ENCODE measurements around the gene ECHS1.

ECHS1 gene

DNA sequence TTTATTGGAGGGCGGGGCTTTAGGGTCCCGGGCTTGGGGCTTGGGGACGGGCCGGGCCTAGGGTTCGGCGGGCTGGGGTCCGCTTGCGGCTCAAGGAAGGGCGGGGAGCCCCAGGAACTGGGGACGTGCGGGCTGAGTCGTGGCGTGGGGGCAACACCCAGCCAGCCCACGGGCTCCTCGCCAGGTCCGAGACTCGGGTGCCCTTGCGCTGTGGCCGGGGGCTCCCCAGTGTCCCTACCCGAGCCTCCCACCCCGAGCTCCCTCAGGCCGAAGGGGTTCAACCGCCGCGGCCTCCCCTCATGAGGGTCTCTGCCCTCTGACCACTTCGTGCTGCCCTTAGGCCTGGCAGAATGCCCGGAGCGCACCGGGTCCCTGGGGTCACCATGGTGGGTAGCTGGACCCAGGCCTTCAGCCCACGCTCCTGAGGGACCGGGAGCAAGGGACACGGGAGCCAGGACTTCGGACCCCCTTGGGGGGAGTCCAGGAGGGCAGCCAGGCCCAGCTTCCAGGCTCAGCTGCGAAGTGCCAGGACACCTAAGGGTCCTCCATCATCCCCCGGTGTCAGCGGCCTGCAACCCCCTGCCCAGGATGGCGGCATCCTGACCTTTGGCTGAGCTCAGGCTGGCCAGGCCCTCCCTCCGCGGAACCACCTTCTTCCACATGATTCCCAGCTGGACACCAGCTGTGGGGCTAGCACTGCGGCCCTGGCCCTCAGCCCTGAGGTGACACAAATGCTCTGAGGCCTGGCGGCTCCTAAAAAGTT, 14.8 kb downstream of the ECHS1 start:
- DNase-seq (no peak), ATAC-seq (no peak)

DNA sequence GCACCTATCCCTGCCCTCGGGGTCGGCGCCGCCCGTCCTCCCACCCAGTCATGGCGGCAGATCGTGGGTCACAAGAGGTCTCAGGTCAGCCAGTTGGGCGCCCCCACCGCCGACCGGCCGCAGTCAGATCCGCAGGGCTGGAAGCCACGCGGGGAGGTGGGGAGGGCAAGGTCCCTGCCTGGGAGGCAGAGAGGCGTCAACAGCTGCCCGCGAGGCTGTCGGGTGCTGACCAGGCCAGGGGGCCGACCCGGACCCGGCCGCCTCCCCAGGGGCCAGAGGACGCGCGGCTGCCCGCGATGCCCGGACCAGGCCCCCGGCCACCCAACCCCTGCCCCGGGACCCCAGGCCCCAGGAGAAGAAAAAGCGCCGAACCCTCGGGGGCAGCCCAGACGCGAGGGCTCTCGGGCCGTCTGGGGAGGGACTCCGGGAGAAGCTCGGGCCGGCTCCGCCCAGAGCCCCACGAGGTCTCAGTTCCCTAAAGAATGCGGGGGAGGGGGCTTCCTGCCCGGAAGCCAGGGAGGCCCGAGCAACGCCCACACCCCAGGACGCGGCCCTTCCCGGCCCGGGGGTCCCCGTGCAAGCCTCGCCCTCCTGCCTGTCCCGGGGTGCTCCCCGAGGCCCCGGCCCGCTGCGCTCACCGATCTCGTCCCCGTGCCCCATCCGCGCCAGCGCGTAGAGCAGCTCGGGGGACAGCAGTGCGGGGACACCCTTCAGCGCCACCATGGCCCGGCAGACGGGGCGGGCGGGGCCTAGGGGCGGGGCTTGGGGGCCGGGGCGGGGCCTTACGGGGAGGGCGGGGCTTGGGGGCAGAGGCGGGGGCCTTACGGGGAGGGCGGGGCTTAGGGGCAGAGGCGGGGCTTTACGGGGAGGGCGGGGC, 15.6 kb downstream of the ECHS1 start, which contains the start of gene FUOM:
Gene FUOM, minus strand, starts transcription at position 735 of the 877 bp plus-strand sequence. Its CDS starts 12 bp downstream, at position 723.
- ATAC-seq (peak; percentile 85), DNase-seq (peak; percentile 81)

DNA sequence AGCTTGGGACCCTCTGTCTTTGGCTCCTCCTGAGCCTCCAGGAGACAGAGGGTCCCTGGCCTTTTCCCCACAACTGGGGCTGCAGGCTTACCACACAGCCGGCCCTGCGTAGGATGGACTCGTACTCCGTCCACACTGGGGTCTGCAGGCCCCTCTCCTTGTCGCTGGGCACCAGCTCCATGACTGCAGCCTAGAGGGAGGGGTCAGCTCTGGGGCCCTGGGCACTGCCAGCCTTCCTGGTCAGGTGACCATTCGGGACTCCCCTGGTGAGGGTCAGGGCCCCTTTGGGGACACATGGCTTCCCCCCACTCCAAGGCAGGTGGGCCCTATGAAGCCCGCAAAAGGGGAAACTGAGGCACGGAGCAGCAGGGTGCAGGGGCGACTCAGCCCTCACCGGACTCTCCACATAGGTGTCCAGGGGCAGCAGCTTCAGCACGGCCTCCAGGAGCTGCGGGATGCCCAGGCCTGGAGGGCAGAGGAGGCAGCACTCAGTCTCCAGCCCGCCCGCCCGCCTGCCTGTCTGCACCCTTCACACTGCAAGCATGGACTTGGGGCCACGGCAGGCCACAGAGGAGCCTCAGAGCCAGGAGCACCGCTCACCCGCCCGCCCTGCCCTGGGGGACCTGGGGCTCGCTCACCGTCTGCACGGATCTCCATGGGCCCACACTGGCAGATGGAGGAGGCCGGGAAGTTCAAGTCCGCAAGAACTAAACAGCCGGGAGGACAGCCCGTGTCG, 16.4 kb downstream of the ECHS1 start:
- DNase-seq (no peak), ATAC-seq (no peak)

DNA sequence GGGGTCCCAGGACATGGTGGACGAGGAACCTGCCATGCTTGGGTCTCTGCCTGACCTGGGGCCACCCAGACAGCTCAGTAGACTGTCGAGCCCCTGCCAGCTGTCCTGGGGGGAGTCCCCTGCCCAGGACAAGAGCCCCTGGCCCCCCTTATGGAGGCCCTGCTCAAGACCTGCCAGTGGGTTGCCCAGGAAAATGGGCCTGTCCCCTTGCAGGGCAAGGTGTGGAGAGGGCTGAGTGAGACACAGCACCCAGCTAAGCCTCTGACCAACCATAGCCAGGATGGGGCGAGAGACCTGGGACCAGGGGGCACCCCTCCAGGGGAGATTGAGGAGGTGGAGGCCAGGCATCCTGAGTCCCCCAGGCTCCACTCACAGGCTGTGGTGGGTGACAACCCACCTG, 17.2 kb downstream of the ECHS1 start:
- no peak for ATAC-seq
- no peak for DNase-seq

DNA sequence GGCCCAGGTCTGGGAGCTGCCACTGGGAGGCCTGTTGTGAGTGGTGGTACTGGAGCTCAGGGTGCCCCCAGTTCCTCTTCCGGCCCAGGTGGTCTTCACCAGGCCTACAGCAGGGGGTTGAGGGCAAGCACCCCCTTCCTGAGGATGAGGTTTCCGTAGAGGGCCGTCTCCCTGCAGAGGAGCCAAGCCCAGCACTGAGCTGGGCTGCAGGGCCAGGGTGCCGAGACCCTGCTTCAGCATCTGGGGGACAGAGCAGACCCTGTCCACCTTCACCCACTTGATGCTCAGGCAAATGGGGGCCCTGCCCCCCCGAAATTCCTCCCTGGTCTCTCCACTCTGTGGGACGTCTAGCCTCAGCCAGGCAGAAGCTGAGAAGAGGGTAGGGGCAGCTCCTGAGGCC, 17.9 kb downstream of the ECHS1 start:
- DNase-seq, result no peak
- ATAC-seq, result no peak

DNA sequence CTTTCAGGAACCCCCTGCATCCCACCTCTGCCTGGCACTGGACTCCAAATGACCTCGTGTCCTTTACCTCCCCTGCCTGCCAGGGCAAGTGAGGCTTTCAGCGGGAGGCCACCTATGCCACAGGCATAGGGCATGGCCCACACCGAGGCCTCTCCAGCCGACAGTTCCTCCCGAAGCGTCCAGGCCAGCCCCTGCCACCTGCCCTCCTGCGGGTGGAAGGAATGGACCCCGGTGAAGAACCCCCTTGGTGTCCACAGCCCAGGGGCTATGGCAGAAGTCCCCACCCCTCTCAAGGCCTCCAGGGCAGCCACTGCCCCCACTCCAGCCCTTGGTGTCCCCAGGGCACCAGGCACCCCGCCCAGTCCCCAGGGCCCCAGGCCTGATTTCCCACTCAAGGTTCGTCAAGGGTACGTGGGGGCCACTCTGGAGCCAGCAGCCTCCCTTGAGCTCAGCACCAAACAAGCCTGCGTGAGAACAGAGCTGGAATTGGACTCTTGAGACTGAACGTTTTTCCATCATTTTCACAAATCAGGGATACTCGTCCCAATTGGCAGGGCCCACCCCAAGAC, 18.4 kb downstream of the ECHS1 start:
- ATAC-seq (no peak), DNase-seq (no peak)

DNA sequence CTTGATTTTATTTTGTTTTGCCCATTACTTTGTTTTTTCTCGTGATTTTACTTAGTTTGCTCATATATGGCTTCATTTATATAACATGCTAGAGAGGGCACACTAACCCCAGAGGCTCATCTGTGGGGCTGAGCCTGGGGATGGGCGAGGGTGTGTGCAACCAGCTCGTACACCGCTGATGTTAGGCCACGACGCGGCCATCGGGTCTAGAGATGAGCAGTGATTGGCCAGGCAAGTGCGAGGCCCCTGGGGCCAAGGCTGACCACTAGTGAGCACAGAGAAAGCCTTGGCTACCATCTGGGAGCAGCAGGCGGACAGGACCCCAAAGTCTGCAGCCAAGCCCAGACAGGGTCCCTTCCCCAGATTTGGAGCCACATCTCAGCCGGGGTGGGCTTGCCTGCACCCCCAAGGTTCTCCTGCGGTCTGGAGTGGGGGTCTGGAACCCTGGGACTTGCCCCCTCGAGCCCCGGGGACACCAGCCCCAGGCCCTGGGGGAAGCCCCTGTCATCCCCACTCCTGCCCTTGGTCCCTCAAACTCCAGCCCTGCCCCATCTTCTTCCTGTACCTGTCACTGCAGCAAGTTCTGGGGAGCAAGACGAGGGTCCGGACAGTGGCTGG, 19.1 kb downstream of the ECHS1 start:
- DNase-seq (no peak), ATAC-seq (no peak)

DNA sequence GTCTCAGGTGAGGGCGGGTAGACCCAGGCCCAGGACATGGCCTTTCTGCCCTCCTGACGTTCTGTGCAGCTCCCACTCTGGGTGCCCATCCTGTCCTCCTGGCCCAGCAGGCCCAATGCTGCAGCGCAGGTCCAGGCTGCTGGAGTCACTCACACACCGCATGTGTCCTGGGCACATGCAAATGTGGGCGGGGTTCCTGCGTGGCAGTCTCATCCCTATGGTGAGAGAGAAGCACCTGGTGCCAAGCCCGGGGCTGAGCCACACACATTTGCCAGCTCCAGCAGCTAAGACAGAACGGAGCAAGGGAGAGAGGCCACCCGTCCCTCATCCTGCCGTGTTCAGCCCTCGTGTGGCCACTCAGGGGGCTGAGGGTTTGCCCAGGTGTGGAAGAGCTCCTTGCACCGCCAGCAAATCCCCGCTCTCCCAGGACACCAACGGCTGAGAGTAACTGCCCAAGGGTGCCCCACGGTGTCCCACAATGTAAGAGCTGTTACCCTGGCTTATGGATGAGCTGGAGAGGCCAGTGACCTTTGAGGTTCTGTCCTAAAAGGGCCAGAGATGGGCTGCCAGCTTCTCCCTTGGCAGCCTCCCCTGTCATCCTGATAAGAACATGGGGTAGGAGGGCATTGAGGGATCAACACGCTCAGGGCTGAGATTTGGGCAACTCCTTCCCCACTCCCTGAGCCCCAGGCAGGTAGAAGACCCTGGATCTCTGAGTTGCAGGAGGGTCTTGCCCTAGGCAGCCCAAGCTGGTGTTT, 19.8 kb downstream of the ECHS1 start:
- DNase-seq, result no peak
- no peak for ATAC-seq

DNA sequence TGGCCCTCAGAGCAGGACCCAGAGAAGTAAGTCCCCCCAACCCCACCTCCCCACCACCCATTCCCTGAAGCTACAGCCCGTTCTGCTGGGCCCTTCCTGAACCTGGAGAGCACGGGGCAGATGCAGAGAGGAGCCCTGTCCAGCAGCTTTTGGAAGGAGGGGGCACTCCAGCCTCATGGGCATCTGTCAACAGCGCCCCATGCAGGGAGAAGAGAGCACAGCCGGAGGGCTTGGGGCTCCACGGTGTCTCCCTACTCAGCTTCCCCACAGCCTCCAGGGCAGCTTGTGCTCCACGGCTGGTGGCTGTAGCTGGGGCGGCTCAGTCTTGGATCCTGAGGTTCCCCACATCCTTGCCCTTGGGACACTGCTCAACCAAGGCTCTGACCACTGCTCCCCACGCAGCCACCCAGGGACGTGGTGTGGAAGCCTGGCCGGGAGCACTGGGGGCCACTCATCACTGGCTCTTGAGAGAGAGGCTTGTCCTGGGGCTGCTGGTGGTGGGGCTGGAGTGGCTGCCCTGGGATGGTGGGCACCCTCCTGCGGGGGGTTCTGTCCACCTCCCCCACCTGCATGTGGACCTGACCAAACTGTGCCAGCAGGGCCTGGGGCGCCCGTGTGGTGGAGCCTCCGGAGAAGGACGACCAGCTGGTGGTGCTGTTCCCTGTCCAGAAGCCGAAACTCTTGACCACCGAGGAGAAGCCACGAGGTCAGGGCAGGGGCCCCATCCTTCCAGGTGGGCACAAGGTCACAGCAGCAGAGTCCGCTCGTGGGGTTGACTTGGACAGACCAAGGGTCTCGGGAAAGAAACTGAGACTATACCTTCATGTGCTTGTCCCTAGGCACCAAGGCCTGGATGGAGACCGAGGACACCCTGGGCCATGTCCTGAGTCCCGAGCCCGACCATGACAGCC, 21.5 kb downstream of the ECHS1 start:
- no peak for ATAC-seq

DNA sequence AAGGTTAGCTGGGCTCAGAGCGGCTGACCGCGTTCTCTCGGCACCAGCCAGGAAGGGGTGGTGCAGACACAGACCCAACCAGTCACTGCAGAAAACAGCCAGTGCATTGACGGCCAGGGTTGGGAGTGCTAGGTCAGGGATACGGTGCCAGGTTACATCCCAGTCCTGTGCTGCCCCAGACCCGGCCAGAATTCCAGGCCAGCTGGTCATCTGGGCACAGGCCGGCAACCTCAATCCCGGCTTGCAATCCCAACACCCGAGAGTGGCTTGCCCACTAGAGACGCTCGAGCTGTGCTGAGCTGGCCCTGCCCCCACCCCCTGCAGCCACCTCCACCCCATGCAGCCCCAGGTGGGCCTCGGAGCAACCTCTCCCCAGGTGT, 22.2 kb downstream of the ECHS1 start:
- ATAC-seq (no peak), DNase-seq (no peak)

More for the DNA sequence above, 21.5 kb downstream of the ECHS1 start:
- DNase-seq, result no peak

DNA sequence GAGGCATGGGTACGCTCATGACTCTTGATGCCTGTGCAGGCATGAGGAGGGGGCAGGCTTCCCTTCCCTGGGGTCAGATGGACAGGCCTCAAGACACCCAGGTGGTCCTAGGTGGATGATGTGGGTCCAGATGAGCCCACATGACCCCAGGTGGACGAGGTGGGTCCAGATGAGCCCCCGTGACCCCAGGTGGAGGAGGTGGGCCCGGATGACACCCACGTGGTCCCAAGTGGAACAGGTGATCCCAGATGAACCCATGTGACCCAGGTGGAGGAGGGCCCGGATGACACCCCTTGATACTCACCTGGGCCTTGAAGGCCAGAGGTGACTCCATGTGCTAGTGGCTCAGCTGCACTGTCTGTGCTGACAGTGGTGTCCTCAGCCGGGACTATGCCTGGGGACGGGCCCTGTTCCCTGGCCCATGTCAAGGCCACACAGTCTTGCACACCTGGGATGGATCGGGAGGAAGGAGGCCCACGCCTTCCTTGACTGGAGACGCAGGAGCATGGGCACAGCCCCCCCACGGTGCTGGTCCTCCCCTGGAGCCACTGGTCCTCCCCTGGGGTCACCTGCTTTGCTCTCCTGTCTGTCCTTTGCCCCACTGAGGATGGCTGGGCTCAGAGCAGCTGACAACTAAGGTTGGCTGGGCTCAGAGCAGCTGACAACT, 22.7 kb downstream of the ECHS1 start:
- no peak for DNase-seq
- no peak for ATAC-seq

DNA sequence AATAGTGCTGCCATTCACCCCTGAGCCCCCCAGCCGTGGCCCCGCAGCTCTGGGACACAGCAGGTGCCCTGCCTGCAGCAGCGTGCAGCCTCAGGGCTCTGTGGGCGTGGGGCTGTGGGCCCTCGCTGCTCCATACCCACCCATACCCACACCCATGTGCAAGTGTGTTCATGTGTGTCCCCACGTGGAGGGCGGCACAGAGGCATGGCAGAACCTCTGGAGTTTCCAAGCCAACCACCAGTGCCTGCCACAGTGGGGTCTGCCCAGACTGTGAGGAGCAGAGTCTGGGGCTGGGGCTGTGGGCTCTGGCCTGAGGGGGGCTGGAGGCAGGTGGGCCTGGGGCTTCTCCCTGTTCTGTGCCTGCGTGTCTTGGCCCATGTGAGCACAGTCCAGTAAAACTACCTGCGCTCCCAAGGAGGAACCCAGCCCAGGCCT, 23.6 kb downstream of the ECHS1 start:
- ATAC-seq (no peak), DNase-seq (no peak)

DNA sequence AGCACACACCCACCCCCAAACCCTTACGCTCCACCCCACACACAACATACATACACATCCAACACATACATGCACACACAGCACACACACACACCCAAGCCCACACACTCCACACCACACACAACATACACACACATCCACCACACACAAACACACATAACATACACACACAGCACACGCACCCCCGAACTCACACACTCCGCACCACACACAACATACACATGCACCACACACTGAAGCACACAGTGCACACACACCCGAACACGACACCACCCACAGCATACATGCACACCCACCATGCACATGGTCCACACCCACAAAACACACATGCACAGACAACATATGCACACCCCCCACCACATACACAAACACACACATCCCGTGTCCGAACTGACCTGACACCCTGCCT, 24.0 kb downstream of the ECHS1 start:
- ATAC-seq (no peak), DNase-seq (no peak)

DNA sequence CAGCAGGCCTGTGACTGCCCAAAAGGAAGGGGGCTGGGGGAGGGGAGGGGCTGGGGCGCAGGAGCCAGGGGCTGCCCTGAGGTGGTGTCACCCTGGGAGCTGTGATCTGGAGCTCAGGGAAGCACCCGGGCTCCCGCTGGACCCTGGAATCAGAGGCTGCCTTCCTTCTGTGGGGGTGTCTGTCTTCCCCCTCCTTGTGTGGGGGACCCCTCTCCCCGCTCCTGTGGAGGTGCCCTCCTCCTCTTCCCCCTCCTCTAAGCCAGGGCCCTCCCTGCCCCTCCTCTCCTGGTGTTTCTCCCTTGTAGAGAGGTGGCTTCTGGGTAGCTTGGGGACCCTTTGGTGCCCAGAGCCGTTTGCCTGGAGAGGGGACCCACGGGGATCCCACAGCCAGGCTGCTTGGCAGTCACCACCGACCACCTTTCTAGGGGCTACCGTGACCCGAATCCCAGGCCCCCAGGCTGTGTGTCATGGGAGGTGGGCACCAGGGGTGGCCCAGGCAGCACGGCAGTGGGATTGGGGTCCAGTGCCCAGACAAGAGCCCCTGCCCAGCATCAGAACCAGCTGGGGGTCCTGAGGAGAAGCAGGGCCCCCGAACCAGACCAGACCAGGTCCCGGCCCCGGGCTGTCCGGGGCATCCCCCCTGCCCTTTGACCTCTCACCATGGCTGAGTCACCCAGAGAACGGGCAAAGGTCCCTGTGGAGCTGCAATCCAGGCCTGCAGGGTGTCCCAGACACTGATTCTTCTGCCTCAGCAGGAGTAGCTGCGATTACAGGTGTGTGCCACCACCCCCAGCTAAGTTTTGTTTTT, 25.2 kb downstream of the ECHS1 start:
- ATAC-seq, result no peak
- DNase-seq, result no peak

DNA sequence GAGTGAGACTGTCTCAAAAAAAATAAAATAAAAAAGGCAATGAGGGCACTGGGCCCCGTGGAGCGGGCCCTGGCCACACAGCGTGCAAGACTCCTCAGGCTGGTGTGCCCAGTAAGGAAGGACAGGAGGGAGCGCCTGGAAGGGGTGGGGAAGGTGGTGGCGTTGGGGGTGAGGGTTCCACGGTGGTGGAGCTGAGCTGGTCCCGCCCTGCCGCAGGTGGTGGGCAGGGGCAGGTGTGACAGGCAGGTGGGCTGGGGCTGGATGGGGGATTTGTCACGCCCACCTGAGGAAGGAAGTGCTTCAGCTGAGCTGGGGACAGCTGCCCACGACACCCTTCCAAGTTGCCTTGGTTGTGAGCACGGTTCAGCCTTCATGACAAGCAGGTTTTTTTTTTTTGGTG, 26.7 kb downstream of the ECHS1 start:
- no peak for DNase-seq
- no peak for ATAC-seq

DNA sequence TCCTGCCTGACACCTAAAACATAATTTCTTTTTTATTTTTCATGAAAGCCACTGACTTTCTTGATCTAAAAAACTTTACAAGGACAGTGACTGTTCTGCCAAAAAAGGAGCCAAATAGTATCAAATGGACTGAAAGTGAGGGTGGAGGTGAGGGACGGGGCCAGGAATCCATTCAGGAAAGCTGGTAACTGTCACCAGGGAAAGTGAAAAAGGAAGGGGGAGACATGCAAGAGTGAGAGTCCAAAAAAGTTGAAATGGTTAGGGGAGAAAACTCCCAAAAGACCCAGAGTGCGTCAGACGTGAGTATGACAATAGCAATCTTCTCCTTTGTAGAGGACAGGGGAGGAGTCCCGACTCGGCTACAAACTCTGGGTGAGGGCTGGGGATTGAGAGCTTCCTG, 28.9 kb downstream of the ECHS1 start:
- ATAC-seq (no peak), DNase-seq (no peak)

DNA sequence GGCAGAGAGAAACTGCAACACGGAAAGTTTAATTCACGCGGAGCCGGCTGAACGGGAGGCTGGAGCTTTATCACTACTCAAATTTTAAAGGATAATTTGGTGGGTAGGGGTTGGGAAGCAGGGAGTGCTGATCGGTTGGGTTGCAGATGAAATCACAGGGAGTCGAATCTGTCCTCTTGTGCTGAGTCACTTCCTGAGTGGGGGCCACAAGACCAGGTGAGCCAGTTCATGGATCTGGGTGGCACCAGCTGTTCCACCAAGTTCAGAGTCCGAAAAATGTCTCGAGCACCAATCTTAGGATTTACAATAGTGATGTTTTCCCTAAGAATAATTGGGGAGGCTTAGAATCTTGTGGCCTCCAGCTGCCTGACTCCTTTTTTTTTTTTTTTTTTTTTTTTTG, 29.6 kb downstream of the ECHS1 start:
- DNase-seq (no peak), ATAC-seq (no peak)

DNA sequence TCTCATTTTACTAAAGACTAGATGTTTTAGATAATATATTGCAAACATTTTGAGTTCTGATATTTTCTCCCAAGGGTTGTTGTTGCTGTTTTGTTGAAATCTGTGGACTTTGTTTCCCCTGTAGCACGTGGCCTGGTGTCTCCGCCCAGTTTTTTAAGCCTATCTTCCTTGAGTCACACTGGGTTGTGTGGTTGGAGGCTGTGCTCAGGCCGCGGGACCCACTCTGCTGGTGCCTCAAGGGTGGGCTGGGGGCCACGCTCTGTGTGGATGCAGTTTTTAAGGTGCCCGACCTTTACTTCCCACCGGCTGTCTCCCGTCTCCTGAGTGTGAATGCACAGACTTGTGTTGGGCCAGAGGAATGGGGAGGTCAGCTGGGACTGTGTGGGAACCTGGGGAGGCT, 30.2 kb downstream of the ECHS1 start:
- DNase-seq (no peak), ATAC-seq (no peak)

DNA sequence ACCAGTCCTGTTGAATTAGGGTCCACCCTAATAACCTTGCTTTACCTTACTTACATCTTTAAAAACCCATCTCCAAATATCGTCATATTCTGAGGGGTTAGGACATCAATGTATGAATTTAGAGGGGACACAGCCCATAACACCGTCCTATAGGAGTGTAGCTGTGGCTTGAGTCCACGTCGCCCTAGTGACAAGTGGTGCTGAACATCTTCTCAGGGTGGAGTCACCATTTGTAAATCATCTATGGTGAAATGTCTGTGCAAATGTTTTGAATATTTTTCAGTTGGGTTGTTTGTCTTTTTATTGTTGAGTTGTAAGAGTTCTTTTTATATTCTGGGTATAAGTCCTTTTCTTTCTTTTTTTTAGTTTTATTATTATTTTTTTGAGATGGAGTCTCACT, 31.2 kb downstream of the ECHS1 start:
- ATAC-seq, result no peak

More for the DNA sequence above, 31.2 kb downstream of the ECHS1 start:
- no peak for DNase-seq

Data from stimulated activated naive CD8-positive, alpha-beta T cell treated with anti-CD3 and anti-CD28 coated beads, Interleukin-15, Interleukin-2, amounts not matched to agents 100 U/mL and 50 U/mL, for 24 hours (primary cell).